ENCODE results near the gene CACNA2D2. TPM values are rescaled to one million over a fixed set of nuclear protein-coding genes. Genes with fewer than 3 reads are reported as not detected.

Gene CACNA2D2
- total RNA-seq, 1 experiment from 2014 or later, result 27.7 TPM

GRCh38 chr3:50520849-50521248, 17.4 kb upstream of the CACNA2D2 start:
- no peak overlapping the region for H3K4ac ChIP-seq (ENCODE audit: low read depth, low read length)
- no peak overlapping the region for H2AK5ac ChIP-seq (ENCODE audit: insufficient read length, low read length)
- no peaks in the 10 kb centered on the region for H3K79me1 ChIP-seq (ENCODE audit: insufficient read depth, low read depth, low read length, poor library complexity, severe bottlenecking)
- H3K27ac ChIP-seq (ENCODE audit: insufficient read length, low read depth, low read length), result no peak overlapping the region
- Mint-ChIP-seq H3K36me3 (ENCODE audit: insufficient read depth in 1 of 3, low read depth in 3 of 3) (no peaks in the 10 kb centered on the region), H3K9me3 (no peaks in the 10 kb centered on the region), H3K4me1 (peaks cover 87% of the 10 kb centered on the region in 2 experiments), H3K27me3 (ENCODE audit: low read depth) (no peaks in the 10 kb centered on the region), H3K27ac (peak overlapping the region; percentile 16 to 97 (median 66)), H3K4me3 (peak overlapping the region in 1 of 2 experiments; percentile 31; a peak in 3 of 5 replicates)
- H2BK12ac ChIP-seq (ENCODE audit: insufficient read length, low read depth, low read length), result no peak overlapping the region
- H3K56ac ChIP-seq (ENCODE audit: insufficient read length, low read depth, low read length), result no peak overlapping the region
- H3K4me1 ChIP-seq (ENCODE audit: insufficient read depth, low read length), result peaks cover 18% of the 10 kb centered on the region; the same call in 1 of the 2 replicates
- H3K4me2 ChIP-seq (ENCODE audit: insufficient read depth, insufficient read length, low read length), result no peak overlapping the region
- peak overlapping the region; percentile 44; the same call in 1 of the 2 replicates for H3K14ac ChIP-seq (ENCODE audit: insufficient read depth, low read length)
- peaks cover 6% of the 10 kb centered on the region for H3K23me2 ChIP-seq (ENCODE audit: insufficient read length, low read depth, low read length, poor library complexity, severe bottlenecking)
- H3K18ac ChIP-seq (ENCODE audit: insufficient read length, low read depth, low read length), result peak overlapping the region; percentile 63
- no peak overlapping the region for H2BK120ac ChIP-seq (ENCODE audit: low read depth, low read length, poor library complexity, severe bottlenecking)
- whole genome bisulfite sequencing (ENCODE audit: extremely low coverage, insufficient read length, low lambda C conversion rate), result no CpG with 5 or more reads among the region's 3 CpGs
- DNase-seq, result no peak
- no peak overlapping the region for H2BK5ac ChIP-seq (ENCODE audit: insufficient read length, low read length)
- no peak overlapping the region for H2BK15ac ChIP-seq (ENCODE audit: low read depth, low read length)
- no peak overlapping the region for H4K5ac ChIP-seq (ENCODE audit: insufficient read length, low read depth, low read length)
- no peak overlapping the region for H3K23ac ChIP-seq (ENCODE audit: insufficient read length, low read depth, low read length)
- H3K9ac ChIP-seq (ENCODE audit: extremely low read depth, insufficient read length, low read length), result no peak overlapping the region
- H2AFZ ChIP-seq (ENCODE audit: low read length), result no peak overlapping the region
- no peak for TF ChIP-seq CTCF (conservative IDR thresholded peaks at IDR 0.05)
- no peak overlapping the region for H2BK20ac ChIP-seq (ENCODE audit: low read depth, low read length, poor library complexity, severe bottlenecking)
- no peak overlapping the region for H4K91ac ChIP-seq (ENCODE audit: insufficient read length, low read depth, low read length)
- no peaks in the 10 kb centered on the region for H3K27me3 ChIP-seq (ENCODE audit: insufficient read depth, low read length)
- H3K9me3 ChIP-seq (ENCODE audit: control insufficient read depth, low read depth, low read length), result no peaks in the 10 kb centered on the region
- no peak overlapping the region for H4K8ac ChIP-seq (replicated peaks; ENCODE audit: insufficient read length, low read depth, low read length)
- H3K79me2 ChIP-seq (ENCODE audit: insufficient read depth, low read length), result no peaks in the 10 kb centered on the region
- H4K20me1 ChIP-seq (ENCODE audit: control insufficient read depth, insufficient read depth, insufficient read length), result peaks cover 2% of the 10 kb centered on the region
- H3T11ph ChIP-seq (ENCODE audit: low read length), result no peak overlapping the region
